Measurements from ENCODE around the gene PDSS2. TPM values are rescaled to one million over a fixed set of nuclear protein-coding genes. Genes with fewer than 3 reads are reported as not detected.

PDSS2 gene
- total RNA-seq, 1 experiment from 2014 or later = 17.8 TPM

GRCh38 chr6:107495196-107495643 lies 35.9 kb upstream of the PDSS2 start:
- Histone ChIP-seq H4K20me1 (ENCODE audit: insufficient read depth) (no peaks in the 10 kb centered on the region), H3K36me3 (ENCODE audit: low read depth) (no peaks in the 10 kb centered on the region), H3F3A (ENCODE audit: insufficient read depth, low read depth) (no peaks in the 10 kb centered on the region), H3K27me3 (ENCODE audit: insufficient read depth, low read depth) (peaks cover 7% of the 10 kb centered on the region; the same call in 1 of the 2 replicates), H3K9me3 (ENCODE audit: insufficient read depth, low read depth) (no peaks in the 10 kb centered on the region), H3K4me2 (no peak overlapping the region), H3K9me2 (ENCODE audit: insufficient read depth) (no peaks in the 10 kb centered on the region), H2AFZ (no peak overlapping the region; the same call in 1 of the 2 replicates), H3K79me2 (ENCODE audit: low read depth) (no peaks in the 10 kb centered on the region), H3K4me1 (replicated peaks; ENCODE audit: insufficient read depth) (no peaks in the 10 kb centered on the region), H3K4me3 (no peak overlapping the region), H3K27ac (no peak overlapping the region)
- TF ChIP-seq CTCF (conservative IDR thresholded peaks at IDR 0.05) (no peak), EZH2 (IDR thresholded peaks at IDR 0.05; ENCODE audit: low read depth) (no peak)
- DNase-seq = no peak
- intact Hi-C loops (cut with micrococcal nuclease; ENCODE audit: unreplicated experiment) = no loop called here
- CTCF ChIA-PET = no interaction called here
- POLR2A ChIA-PET (ENCODE audit: unreplicated experiment) = no interaction called here
- BruUV-seq (replicated peaks) = no TSS peak

- H3K9me2 ChIP-seq (ENCODE audit: insufficient read depth) = no peaks in the 10 kb centered on the region
- DNase-seq = no peak
- H3F3A ChIP-seq (ENCODE audit: insufficient read depth, low read depth) = no peaks in the 10 kb centered on the region
- no peaks in the 10 kb centered on the region for H4K20me1 ChIP-seq (ENCODE audit: insufficient read depth)
- no peak for TF ChIP-seq EZH2 (IDR thresholded peaks at IDR 0.05; ENCODE audit: low read depth)
- no peak for TF ChIP-seq CTCF (conservative IDR thresholded peaks at IDR 0.05)
- no peaks in the 10 kb centered on the region for H3K36me3 ChIP-seq (ENCODE audit: low read depth)
- no peak overlapping the region for H3K27ac ChIP-seq
- no peak overlapping the region for H3K4me2 ChIP-seq
- ChIA-PET CTCF (no interaction called here), POLR2A (ENCODE audit: unreplicated experiment) (no interaction called here)
- H3K4me1 ChIP-seq (replicated peaks; ENCODE audit: insufficient read depth) = peaks cover 5% of the 10 kb centered on the region; the same call in 1 of the 2 replicates
- no peaks in the 10 kb centered on the region for H3K9me3 ChIP-seq (ENCODE audit: insufficient read depth, low read depth)
- intact Hi-C loops (cut with micrococcal nuclease; ENCODE audit: unreplicated experiment) = no loop called here
- BruUV-seq (replicated peaks) = no TSS peak
- H3K4me3 ChIP-seq = no peak overlapping the region
- peaks cover 18% of the 10 kb centered on the region for H3K27me3 ChIP-seq (ENCODE audit: insufficient read depth, low read depth)
- H3K79me2 ChIP-seq (ENCODE audit: low read depth) = no peaks in the 10 kb centered on the region
- H2AFZ ChIP-seq = peak overlapping the region; percentile 2; the same call in 1 of the 2 replicates
Measured at GRCh38 chr6:107493158-107494057, 34.0 kb upstream of the PDSS2 start.

GRCh38 chr6:107491760-107492660 lies 32.6 kb upstream of the PDSS2 start:
- Histone ChIP-seq H3K79me2 (ENCODE audit: low read depth) (no peaks in the 10 kb centered on the region), H3K4me3 (no peak overlapping the region), H3K9me2 (ENCODE audit: insufficient read depth) (no peaks in the 10 kb centered on the region), H3K36me3 (ENCODE audit: low read depth) (no peaks in the 10 kb centered on the region), H3F3A (ENCODE audit: insufficient read depth, low read depth) (no peaks in the 10 kb centered on the region), H3K4me1 (replicated peaks; ENCODE audit: insufficient read depth) (peaks cover 5% of the 10 kb centered on the region; the same call in 1 of the 2 replicates), H3K9me3 (ENCODE audit: insufficient read depth, low read depth) (no peaks in the 10 kb centered on the region), H3K27ac (no peak overlapping the region), H3K27me3 (ENCODE audit: insufficient read depth, low read depth) (peaks cover 31% of the 10 kb centered on the region), H4K20me1 (ENCODE audit: insufficient read depth) (no peaks in the 10 kb centered on the region), H3K4me2 (no peak overlapping the region), H2AFZ (no peak overlapping the region)
- POLR2A ChIA-PET (ENCODE audit: unreplicated experiment) = interaction anchor here (0.5 kb wide), 1 partner anchor 11 kb away, joined by 5 read pairs; no protein-coding TSS in a partner anchor
- no peak for DNase-seq
- intact Hi-C loops (cut with micrococcal nuclease; ENCODE audit: unreplicated experiment) = no loop called here
- CTCF ChIA-PET = interaction anchor here (0.6 kb wide), 1 partner anchor 328 kb away, joined by 4 read pairs; no protein-coding TSS in a partner anchor
- BruUV-seq (replicated peaks) = no TSS peak
- no peak for TF ChIP-seq CTCF (conservative IDR thresholded peaks at IDR 0.05)
- no peak for TF ChIP-seq EZH2 (IDR thresholded peaks at IDR 0.05; ENCODE audit: low read depth)
